Measurements from ENCODE around the gene TBX19. TPM values are rescaled to one million over a fixed set of nuclear protein-coding genes. Genes with fewer than 3 reads are reported as not detected.

Gene TBX19
- polyA plus RNA-seq, 2 of the 4 experiments (the other 2 are of a cell fraction): 0.98 to 1.7 TPM

DNA sequence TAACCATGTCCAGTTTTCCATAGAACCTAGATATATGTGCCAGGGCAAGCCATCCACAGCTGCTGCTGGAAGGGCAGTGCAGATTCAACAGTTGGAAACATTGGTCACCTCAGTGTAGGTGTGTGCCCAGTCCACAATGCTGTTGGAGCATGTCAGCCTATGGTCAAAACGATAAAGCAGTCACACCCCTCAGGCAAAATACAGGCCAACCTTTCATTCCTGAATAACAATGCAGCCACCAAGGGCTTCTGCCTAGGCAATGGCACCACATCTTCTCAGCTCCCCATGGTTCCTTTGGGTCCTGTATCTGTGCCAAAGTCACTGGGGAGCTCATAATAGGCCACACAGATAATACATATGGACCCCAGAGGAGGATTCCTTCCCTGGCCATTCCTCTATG, 15.1 kb upstream of the TBX19 start:
- Histone ChIP-seq H3K27ac (no peak overlapping the region), H3K4me3 (no peak overlapping the region), H3K4me2 (no peak overlapping the region), H3K9me3 (no peaks in the 10 kb centered on the region), H3K4me1 (no peaks in the 10 kb centered on the region)
- ATAC-seq (no peak), FAIRE-seq (no peak), DNase-seq (ENCODE audit: low read depth in 1 of 2, low spot score in 1 of 2) (no peak)
- 90% methylated on average over 1 of the region's 1 CpG for WGBS (ENCODE audit: missing lambda C conversion rate)
- ChIA-PET CTCF (interaction anchor here (1.0 kb wide), 1 partner anchor 13 kb away, joined by 4 read pairs; no protein-coding TSS in a partner anchor), POLR2A (no interaction called here)
- TF ChIP-seq NPAS2 (CRISPR knock-in tag; IDR thresholded peaks at IDR 0.05; ENCODE audit: borderline replicate concordance): no peak
- TF ChIP-seq JUN (IDR thresholded peaks at IDR 0.05): no peak
- no peak for TF ChIP-seq ZFP36 (IDR thresholded peaks at IDR 0.05; ENCODE audit: borderline replicate concordance, partially characterized antibody)
- TF ChIP-seq, protein P1, sequence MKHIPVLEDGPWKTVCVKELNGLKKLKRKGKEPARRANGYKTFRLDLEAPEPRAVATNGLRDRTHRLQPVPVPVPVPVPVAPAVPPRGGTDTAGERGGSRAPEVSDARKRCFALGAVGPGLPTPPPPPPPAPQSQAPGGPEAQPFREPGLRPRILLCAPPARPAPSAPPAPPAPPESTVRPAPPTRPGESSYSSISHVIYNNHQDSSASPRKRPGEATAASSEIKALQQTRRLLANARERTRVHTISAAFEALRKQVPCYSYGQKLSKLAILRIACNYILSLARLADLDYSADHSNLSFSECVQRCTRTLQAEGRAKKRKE (CRISPR knock-in tag; IDR thresholded peaks at IDR 0.05; ENCODE audit: low read depth): no peak
- TF ChIP-seq POLR2AphosphoS2 (conservative IDR thresholded peaks at IDR 0.05; ENCODE audit: low read length): no peak
- no peak for TF ChIP-seq BHLHE40 (IDR thresholded peaks at IDR 0.05; ENCODE audit: low read depth, low read length)
- TF ChIP-seq TP53 (CRISPR knock-in tag; IDR thresholded peaks at IDR 0.05): no peak

DNA sequence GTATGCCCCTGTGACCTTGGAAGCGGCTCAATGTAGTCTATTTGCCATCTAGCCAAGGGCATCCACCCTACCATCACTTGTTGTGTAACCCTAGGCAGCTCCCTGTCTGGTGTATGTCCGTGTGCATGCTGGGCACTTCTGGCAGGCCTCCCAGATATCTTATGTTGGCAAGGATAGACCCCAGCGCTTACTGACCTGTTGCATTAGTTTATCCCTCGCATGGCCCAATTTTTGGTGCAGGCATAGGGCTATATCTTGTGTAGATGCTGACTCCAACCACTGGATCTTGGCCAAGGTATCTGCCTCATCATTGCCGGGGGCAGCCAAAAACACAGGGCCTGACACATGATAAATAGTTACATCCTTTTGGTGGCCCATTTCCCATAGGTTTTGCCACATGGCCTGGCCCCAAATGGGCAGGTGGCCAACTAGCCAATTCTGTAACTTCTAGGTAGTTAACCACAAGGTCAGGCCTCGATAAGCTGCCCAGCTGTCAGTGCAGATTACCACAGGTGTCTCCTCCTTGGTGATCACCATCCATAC, 14.0 kb upstream of the TBX19 start:
- ChIA-PET POLR2A (no interaction called here), CTCF (no interaction called here)
- FAIRE-seq: no peak
- no peak for ATAC-seq
- WGBS (ENCODE audit: missing lambda C conversion rate): 69% methylated on average over 6 of the region's 6 CpGs
- TF ChIP-seq ESRRA (IDR thresholded peaks at IDR 0.05; ENCODE audit: borderline replicate concordance, low read length): no peak
- TF ChIP-seq, protein P2, sequence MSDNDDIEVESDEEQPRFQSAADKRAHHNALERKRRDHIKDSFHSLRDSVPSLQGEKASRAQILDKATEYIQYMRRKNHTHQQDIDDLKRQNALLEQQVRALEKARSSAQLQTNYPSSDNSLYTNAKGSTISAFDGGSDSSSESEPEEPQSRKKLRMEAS (IDR thresholded peaks at IDR 0.05): no peak
- no peak for TF ChIP-seq CHD2 (IDR thresholded peaks at IDR 0.05; ENCODE audit: low read length, partially characterized antibody)
- TF ChIP-seq KDM5A (IDR thresholded peaks at IDR 0.05): no peak
- TF ChIP-seq KDM1A (IDR thresholded peaks at IDR 0.05; ENCODE audit: low read depth): no peak
- no peak for TF ChIP-seq HEYL (CRISPR knock-in tag; IDR thresholded peaks at IDR 0.05)
- TF ChIP-seq CHD4 (IDR thresholded peaks at IDR 0.05; ENCODE audit: borderline replicate concordance): no peak
- no peak for TF ChIP-seq NR3C1 (IDR thresholded peaks at IDR 0.05)
- TF ChIP-seq, protein P3, sequence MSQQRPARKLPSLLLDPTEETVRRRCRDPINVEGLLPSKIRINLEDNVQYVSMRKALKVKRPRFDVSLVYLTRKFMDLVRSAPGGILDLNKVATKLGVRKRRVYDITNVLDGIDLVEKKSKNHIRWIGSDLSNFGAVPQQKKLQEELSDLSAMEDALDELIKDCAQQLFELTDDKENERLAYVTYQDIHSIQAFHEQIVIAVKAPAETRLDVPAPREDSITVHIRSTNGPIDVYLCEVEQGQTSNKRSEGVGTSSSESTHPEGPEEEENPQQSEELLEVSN (IDR thresholded peaks at IDR 0.05; ENCODE audit: borderline replicate concordance, low read depth): no peak
- TF ChIP-seq, protein P4, sequence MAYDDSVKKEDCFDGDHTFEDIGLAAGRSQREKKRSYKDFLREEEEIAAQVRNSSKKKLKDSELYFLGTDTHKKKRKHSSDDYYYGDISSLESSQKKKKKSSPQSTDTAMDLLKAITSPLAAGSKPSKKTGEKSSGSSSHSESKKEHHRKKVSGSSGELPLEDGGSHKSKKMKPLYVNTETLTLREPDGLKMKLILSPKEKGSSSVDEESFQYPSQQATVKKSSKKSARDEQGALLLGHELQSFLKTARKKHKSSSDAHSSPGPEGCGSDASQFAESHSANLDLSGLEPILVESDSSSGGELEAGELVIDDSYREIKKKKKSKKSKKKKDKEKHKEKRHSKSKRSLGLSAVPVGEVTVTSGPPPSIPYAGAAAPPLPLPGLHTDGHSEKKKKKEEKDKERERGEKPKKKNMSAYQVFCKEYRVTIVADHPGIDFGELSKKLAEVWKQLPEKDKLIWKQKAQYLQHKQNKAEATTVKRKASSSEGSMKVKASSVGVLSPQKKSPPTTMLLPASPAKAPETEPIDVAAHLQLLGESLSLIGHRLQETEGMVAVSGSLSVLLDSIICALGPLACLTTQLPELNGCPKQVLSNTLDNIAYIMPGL (CRISPR knock-in tag; IDR thresholded peaks at IDR 0.05; ENCODE audit: borderline replicate concordance): no peak
- TF ChIP-seq RCOR1 (IDR thresholded peaks at IDR 0.05; ENCODE audit: low read depth, low read length): no peak
- TF ChIP-seq RFX5 (IDR thresholded peaks at IDR 0.05): no peak
- Histone ChIP-seq H3K27ac (no peak overlapping the region), H3K4me1 (no peaks in the 10 kb centered on the region), H3K4me2 (no peak overlapping the region), H3K4me3 (no peak overlapping the region), H3K9me3 (no peaks in the 10 kb centered on the region)
- DNase-seq (ENCODE audit: low read depth in 1 of 2, low spot score in 1 of 2): no peak

DNA sequence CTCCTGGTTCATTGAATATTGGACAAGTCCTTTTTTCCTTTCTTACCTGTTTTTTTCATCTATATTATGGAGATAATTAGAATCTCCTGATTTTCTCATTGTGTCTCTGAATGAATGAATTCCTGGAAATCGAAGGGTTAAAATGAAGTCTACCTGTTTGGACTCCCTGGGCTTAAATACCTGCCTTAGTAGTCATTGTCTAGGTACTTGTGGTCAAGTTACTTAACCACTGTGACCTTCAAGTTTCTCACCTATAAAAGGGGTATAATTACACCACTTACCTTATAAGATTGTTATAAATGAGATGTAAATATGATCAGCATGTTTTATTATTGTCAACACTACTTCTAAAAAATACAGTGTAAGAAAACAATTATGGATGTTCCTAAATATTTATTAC, 9.0 kb upstream of the TBX19 start:
- FAIRE-seq (no peak), DNase-seq (ENCODE audit: low read depth in 1 of 2, low spot score in 1 of 2) (no peak)
- TF ChIP-seq FOXS1 (CRISPR knock-in tag; IDR thresholded peaks at IDR 0.05) (no peak), NFE2L2 (conservative IDR thresholded peaks at IDR 0.05; ENCODE audit: low read length) (no peak), RAD21 (conservative IDR thresholded peaks at IDR 0.05 in 1 of 2, IDR thresholded peaks at IDR 0.05 in 1 of 2) (no peak), EP300 (IDR thresholded peaks at IDR 0.05) (no peak), EHF (CRISPR knock-in tag; IDR thresholded peaks at IDR 0.05) (no peak), ESRRA (IDR thresholded peaks at IDR 0.05; ENCODE audit: borderline replicate concordance, low read length) (no peak), NPAS2 (CRISPR knock-in tag; IDR thresholded peaks at IDR 0.05; ENCODE audit: borderline replicate concordance) (no peak), MYC (IDR thresholded peaks at IDR 0.05; ENCODE audit: borderline replicate concordance, low read length) (no peak), HEYL (CRISPR knock-in tag; IDR thresholded peaks at IDR 0.05) (no peak), JUNB (IDR thresholded peaks at IDR 0.05) (no peak), CHD2 (IDR thresholded peaks at IDR 0.05; ENCODE audit: low read length, partially characterized antibody) (no peak), PHF8 (IDR thresholded peaks at IDR 0.05; ENCODE audit: borderline replicate concordance, low read depth) (no peak), ZC3H11A (IDR thresholded peaks at IDR 0.05) (no peak), ZSCAN20 (CRISPR knock-in tag; IDR thresholded peaks at IDR 0.05) (no peak)
- TF ChIP-seq, protein P3 (IDR thresholded peaks at IDR 0.05; ENCODE audit: borderline replicate concordance, low read depth): no peak
- TF ChIP-seq, protein P4 (CRISPR knock-in tag; IDR thresholded peaks at IDR 0.05; ENCODE audit: borderline replicate concordance): no peak

More for the DNA sequence above, 9.0 kb upstream of the TBX19 start:
- Histone ChIP-seq H3K4me3 (no peak overlapping the region), H3K4me2 (no peak overlapping the region), H3K27ac (no peak overlapping the region), H3K9me3 (no peaks in the 10 kb centered on the region), H3K4me1 (no peaks in the 10 kb centered on the region)
- ChIA-PET POLR2A (no interaction called here), CTCF (no interaction called here)
- WGBS (ENCODE audit: missing lambda C conversion rate): 59% methylated on average over 1 of the region's 1 CpG
- ATAC-seq: no peak
